Nephron (organoid): ENCODE measurements around the gene HOXB3.

ENCODE experiments used
- H3K27ac Mint-ChIP-seq, 3 experiments: 2 replicates each; pipeline ENCODE4 v1.8.0; 2020; ENCODE audit warnings: mixed read lengths in 3 of 3, mild to moderate bottlenecking in 2 of 3, moderate library complexity in 1 of 3
- H3K27me3 Mint-ChIP-seq: 2 replicates; pipeline ENCODE4 v1.8.0; 2021; ENCODE audit warnings: low read depth, mild to moderate bottlenecking, moderate library complexity, mixed read lengths
- H3K36me3 Mint-ChIP-seq: 2 replicates; pipeline ENCODE4 v1.8.0; 2020; ENCODE audit warnings: low read depth, mixed read lengths
- H3K4me1 Mint-ChIP-seq: 2 replicates; pipeline ENCODE4 v1.8.0; 2020; ENCODE audit warnings: mixed read lengths
- H3K4me3 Mint-ChIP-seq, 3 experiments: 2 replicates each; pipeline ENCODE4 v1.8.0; 2020; ENCODE audit warnings: mild to moderate bottlenecking in 3 of 3, mixed read lengths in 3 of 3, moderate library complexity in 2 of 3
- H3K9me3 Mint-ChIP-seq: 2 replicates; pipeline ENCODE4 v1.8.0; 2020; ENCODE audit warnings: mixed read lengths
- TF ChIP-seq, protein P1 (sequence below), 3 experiments: fragments of 200-600 bp; sonication (generic); IDR thresholded peaks; one replicate each; pipeline ENCODE4 v1.5.0; 2021; ENCODE audit warnings: antibody characterized with exemption in 3 of 3; ENCODE audit not compliant: unreplicated experiment in 3 of 3

The HOXB3 gene

DNA sequence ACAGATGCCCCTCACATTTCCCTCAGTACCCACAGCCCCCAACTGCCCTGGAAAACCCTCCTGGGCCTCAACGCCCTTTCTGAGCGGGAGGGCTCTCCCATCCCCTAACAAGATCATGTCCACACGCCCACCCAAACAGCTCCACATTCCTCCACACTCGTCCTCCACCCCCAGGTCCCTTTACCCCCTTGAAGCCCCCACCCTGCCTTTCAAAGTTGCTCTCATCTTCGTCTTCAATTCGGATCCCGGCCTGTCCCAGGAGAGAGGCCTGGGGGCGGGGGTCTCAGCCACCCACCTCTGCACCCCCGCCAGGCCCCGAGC lies 26.2 kb downstream of the HOXB3 start:
- peaks cover 50% of the 10 kb centered on the region for H3K4me1 Mint-ChIP-seq
- H3K36me3 Mint-ChIP-seq = no peaks in the 10 kb centered on the region
- TF ChIP-seq, protein P1, sequence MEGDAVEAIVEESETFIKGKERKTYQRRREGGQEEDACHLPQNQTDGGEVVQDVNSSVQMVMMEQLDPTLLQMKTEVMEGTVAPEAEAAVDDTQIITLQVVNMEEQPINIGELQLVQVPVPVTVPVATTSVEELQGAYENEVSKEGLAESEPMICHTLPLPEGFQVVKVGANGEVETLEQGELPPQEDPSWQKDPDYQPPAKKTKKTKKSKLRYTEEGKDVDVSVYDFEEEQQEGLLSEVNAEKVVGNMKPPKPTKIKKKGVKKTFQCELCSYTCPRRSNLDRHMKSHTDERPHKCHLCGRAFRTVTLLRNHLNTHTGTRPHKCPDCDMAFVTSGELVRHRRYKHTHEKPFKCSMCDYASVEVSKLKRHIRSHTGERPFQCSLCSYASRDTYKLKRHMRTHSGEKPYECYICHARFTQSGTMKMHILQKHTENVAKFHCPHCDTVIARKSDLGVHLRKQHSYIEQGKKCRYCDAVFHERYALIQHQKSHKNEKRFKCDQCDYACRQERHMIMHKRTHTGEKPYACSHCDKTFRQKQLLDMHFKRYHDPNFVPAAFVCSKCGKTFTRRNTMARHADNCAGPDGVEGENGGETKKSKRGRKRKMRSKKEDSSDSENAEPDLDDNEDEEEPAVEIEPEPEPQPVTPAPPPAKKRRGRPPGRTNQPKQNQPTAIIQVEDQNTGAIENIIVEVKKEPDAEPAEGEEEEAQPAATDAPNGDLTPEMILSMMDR (IDR thresholded peaks at IDR 0.05; ENCODE audit: unreplicated experiment in 3 of 3) = no peak
- peak overlapping the region; percentile 76 to 82 (median 82) for H3K4me3 Mint-ChIP-seq
- peaks cover 16% of the 10 kb centered on the region for H3K27me3 Mint-ChIP-seq
- peak overlapping the region; percentile 88 to 100 (median 99) for H3K27ac Mint-ChIP-seq
- no peaks in the 10 kb centered on the region for H3K9me3 Mint-ChIP-seq

DNA sequence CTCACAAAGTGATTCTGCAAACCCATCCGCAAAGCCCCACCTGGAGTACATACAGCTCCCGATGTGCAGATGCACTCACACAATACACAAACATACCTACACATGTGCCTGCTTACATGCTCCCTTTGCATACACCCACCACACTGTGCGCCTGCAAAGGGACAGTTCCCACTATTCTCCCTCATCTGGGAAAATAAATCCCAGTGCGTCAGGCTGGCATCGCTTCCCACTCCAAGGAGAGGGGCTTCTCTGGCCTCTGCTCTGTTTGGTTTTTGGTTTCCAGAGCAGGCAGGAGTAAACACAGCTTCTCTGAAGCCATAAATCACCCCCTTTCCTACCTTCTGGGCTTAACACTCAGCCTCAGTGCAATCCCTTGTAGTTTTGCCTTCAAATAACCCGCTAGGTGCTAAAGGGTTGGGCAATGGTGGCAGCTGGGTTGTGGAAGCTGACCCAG lies 26.6 kb downstream of the HOXB3 start:
- H3K36me3 Mint-ChIP-seq = no peaks in the 10 kb centered on the region
- peaks cover 54% of the 10 kb centered on the region for H3K4me1 Mint-ChIP-seq
- peak overlapping the region; percentile 88 to 100 (median 99) for H3K27ac Mint-ChIP-seq
- H3K27me3 Mint-ChIP-seq = peaks cover 17% of the 10 kb centered on the region
- H3K9me3 Mint-ChIP-seq = no peaks in the 10 kb centered on the region
- TF ChIP-seq, protein P1 (IDR thresholded peaks at IDR 0.05; ENCODE audit: unreplicated experiment in 3 of 3) = no peak
- peak overlapping the region; percentile 76 to 82 (median 82) for H3K4me3 Mint-ChIP-seq

DNA sequence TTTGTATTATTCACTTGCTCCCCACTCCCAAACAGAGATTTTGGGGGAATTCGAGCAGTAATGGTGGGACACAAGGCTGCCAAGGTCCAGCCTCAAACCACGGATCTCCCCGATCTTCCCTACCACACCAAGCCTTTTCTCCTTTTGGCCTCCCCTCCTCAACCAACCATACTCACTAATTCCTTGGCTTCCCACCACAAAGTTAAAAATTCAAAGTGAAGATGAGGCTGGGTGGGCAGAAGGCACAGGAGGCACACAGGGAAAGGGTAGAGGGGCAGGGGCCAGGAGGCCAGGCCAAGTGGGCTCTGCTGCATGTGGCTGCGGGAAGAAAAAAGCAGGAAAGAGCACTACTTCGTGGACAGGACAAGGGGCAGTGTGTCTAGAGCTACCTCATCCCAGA lies 27.1 kb downstream of the HOXB3 start:
- H3K4me3 Mint-ChIP-seq = peak overlapping the region; percentile 76 to 82 (median 82)
- peaks cover 59% of the 10 kb centered on the region for H3K4me1 Mint-ChIP-seq
- TF ChIP-seq, protein P1 (IDR thresholded peaks at IDR 0.05; ENCODE audit: unreplicated experiment in 3 of 3) = no peak
- no peaks in the 10 kb centered on the region for H3K9me3 Mint-ChIP-seq
- no peaks in the 10 kb centered on the region for H3K36me3 Mint-ChIP-seq
- H3K27me3 Mint-ChIP-seq = peaks cover 19% of the 10 kb centered on the region
- peak overlapping the region; percentile 88 to 100 (median 99) for H3K27ac Mint-ChIP-seq

DNA sequence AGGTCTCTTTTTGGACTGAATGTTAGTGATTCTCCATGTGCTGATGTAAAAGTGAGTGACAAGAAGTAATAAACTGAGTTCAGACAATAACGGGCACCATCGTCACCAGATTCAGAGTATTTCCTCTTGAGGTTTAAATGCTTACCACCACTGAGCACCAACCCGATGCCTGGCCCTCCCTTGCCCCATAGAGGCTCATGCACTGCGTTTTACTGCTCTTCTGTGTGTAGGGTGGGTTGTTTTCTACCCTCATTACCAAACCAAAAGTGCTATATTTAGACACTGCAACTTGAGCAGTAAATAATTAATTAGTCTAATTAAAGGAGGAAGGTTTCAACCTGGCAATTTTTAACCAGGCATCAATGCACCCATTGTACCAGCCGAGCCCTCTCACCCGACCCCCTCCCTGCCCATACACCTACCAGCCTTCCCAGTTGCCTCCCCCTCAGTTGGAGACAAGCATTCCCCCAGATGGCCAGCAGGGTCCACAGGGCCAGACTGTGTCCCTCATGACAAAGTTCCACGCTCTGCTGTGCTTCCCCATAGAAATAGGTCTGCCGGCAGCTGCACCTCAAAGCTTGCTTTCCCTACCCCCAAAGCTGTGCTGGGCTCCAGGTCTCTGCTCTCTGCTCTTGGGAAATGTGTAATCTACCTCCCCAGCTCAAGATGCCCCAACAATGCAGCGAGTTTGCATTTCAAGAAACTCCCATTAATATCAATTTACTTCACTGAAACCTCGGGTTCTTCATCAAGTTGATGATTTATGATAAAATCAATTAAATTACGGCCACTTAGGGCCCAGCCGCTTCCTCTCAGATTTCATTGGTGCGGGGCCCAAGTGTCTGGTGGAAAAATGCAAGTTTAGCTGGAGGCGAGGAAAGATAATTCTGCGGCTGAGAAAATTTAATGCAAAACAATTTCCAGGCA lies 27.9 kb downstream of the HOXB3 start:
- H3K27me3 Mint-ChIP-seq = peaks cover 19% of the 10 kb centered on the region
- TF ChIP-seq, protein P1 (IDR thresholded peaks at IDR 0.05; ENCODE audit: unreplicated experiment in 3 of 3) = peak; percentile 36 to 56 (median 49)
- peaks cover 63% of the 10 kb centered on the region for H3K4me1 Mint-ChIP-seq
- H3K36me3 Mint-ChIP-seq = no peaks in the 10 kb centered on the region
- no peaks in the 10 kb centered on the region for H3K9me3 Mint-ChIP-seq
- H3K27ac Mint-ChIP-seq = peak overlapping the region; percentile 88 to 100 (median 99)
- H3K4me3 Mint-ChIP-seq = peak overlapping the region; percentile 69 to 82 (median 82)

DNA sequence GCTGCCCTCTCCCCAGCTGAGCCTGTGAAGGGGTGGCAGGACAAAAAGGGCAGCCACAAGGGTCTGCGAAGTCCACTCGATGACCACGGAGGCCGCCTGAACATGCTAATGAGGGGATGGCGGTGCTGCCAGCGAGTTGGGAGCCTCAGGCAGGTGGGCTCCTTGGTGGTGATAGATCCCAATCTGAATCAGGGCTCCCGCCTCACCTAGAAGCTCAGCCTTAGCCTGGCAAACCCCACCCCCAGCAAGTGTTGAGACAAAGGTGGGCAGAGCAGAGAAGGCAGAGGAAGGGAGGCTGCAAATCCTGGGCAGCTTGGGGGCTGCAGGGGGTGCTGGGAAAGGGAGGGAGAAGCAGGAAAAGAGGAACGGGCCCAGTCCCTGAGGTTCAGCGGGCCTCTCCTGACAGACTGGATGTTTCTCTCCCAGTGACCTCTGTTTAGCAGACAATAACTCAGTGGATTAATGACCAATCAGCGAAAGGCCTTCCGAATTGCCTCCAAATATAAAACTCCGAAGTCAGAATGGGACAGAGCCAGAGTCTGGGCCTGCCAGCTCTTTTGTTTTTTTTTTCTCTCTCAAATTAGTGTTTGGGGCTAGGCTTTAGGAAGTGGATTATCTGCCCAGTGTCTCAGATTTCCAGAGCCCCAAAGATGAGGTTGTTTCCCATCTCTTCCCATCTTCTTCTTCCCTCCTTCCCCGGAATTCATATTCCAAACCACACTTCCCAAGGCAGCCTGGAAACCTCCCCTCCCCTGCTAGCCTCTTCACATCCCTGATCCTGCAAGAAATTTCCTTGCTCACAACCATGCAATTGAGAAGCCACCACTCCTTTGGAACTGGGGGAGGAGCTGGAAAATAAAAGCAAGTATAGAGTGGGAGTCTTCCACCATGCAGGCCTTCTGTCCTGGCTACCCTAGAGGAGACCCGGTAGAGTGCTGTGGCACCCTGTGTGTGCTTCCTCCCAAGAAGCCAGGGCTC lies 29.9 kb downstream of the HOXB3 start:
- Mint-ChIP-seq H3K9me3 (no peaks in the 10 kb centered on the region), H3K4me3 (peak overlapping the region; percentile 56 to 78 (median 65)), H3K4me1 (peaks cover 82% of the 10 kb centered on the region), H3K36me3 (no peaks in the 10 kb centered on the region), H3K27me3 (peaks cover 22% of the 10 kb centered on the region), H3K27ac (peak overlapping the region; percentile 97 to 100 (median 99))
- TF ChIP-seq, protein P1 (IDR thresholded peaks at IDR 0.05; ENCODE audit: unreplicated experiment in 3 of 3) = no peak
